K562 (cell line): ENCODE data around the gene CHMP3. TPM values are rescaled to one million over a fixed set of nuclear protein-coding genes. Genes with fewer than 3 reads are reported as not detected.

Experiments
- ATF4 ChIP-seq: fragments of 450-650 bp; formaldehyde crosslinking; IDR thresholded peaks from 2 replicates; pipeline ENCODE4 v1.4.0; 2022; ENCODE audit warnings: mild to moderate bottlenecking, moderate library complexity
- CREB3 ChIP-seq: fragments of 450-650 bp; conservative IDR thresholded peaks from 2 replicates; pipeline ENCODE4 v1.6.1; 2016; ENCODE audit warnings: missing genetic modification characterization, low read depth, mild to moderate bottlenecking, missing compliant biosample characterization, moderate library complexity
- ERF ChIP-seq: fragments of 450-650 bp; formaldehyde crosslinking; IDR thresholded peaks from 2 replicates; pipeline ENCODE4 v1.4.0; 2020; ENCODE audit warnings: mild to moderate bottlenecking, mixed read lengths
- JUN ChIP-seq, 2 experiments: sonication (generic) in 1 of 2; formaldehyde crosslinking in 1 of 2; IDR thresholded peaks; 2 replicates each; pipeline versions ENCODE4 v1.6.1 to v1.8.0; 2012 to 2022; ENCODE audit warnings: borderline replicate concordance in 2 of 2, mild to moderate bottlenecking in 2 of 2, improper control_type of control experiment in 1 of 2, low read depth in 1 of 2, low read length in 1 of 2, missing genetic modification reagents in 1 of 2
- L3MBTL2 ChIP-seq: fragments of 450-650 bp; IDR thresholded peaks from 2 replicates; pipeline ENCODE4 v1.6.1; 2016; ENCODE audit warnings: mild to moderate bottlenecking, moderate library complexity
- MEIS2 ChIP-seq: fragments of 450-650 bp; IDR thresholded peaks from 2 replicates; pipeline ENCODE4 v1.6.1; 2014; ENCODE audit warnings: mild to moderate bottlenecking; ENCODE audit not compliant: partially characterized antibody
- NFRKB ChIP-seq: fragments of 450-650 bp; IDR thresholded peaks from 2 replicates; pipeline ENCODE4 v1.6.1; 2016; ENCODE audit warnings: low read depth
- SMARCA4 ChIP-seq: fragments of 450-650 bp; IDR thresholded peaks from 2 replicates; pipeline ENCODE4 v1.6.1; 2016
- SMARCE1 ChIP-seq: fragments of 450-650 bp; IDR thresholded peaks from 2 replicates; pipeline ENCODE4 v1.7.1; 2016; ENCODE audit warnings: mild to moderate bottlenecking
- TCF7L2 ChIP-seq: fragments of 150-350 bp; IDR thresholded peaks from 2 replicates; pipeline ENCODE4 v1.6.1; 2016; ENCODE audit warnings: low read depth, mild to moderate bottlenecking, low read length, moderate library complexity
- ZC3H11A ChIP-seq: IDR thresholded peaks from 2 replicates; pipeline ENCODE4 v1.6.1; 2012; ENCODE audit warnings: low read depth, low read length, improper control_type of control experiment
- ZNF174 ChIP-seq: fragments of 250-450 bp; sonication (Bioruptor Pico); IDR thresholded peaks from 2 replicates; pipeline ENCODE4 v1.4.0; 2020; ENCODE audit warnings: mild to moderate bottlenecking
- ZNF239 ChIP-seq: fragments of 250-450 bp; sonication (Bioruptor Pico); IDR thresholded peaks from 2 replicates; pipeline ENCODE4 v1.4.0; 2020; ENCODE audit warnings: mild to moderate bottlenecking
- ZNF24 ChIP-seq: fragments of 450-650 bp; IDR thresholded peaks from 2 replicates; pipeline ENCODE4 v1.6.1; 2016
- ZNF707 ChIP-seq: fragments of 250-450 bp; sonication (Bioruptor Pico); conservative IDR thresholded peaks from 2 replicates; pipeline ENCODE4 v1.8.0; 2022; ENCODE audit warnings: inconsistent platforms, mild to moderate bottlenecking, moderate library complexity
- polyA plus RNA-seq, 8 experiments: library from polyadenylated mRNA; depleted of rRNA in 4 of 8; stranded (reverse) in 5 of 8; unstranded in 3 of 8; fragments of >200 nt; fragmentation: Nextera tagmentation in 2 of 8; fragmentation: Illumina TruSeq in 1 of 8; extraction: Ambion mirVana in 2 of 8; extraction: Trizol in 1 of 8; gene quantifications; 2 replicates each; pipeline versions ENCODE4 v1.2.1 to v1.2.3, GENCODE V29; 2011 to 2014; ENCODE audit warnings: inconsistent platforms in 1 of 8, missing spikeins in 1 of 8
- total RNA-seq, 7 experiments: library from RNA; depleted of rRNA in 6 of 7; stranded (reverse); fragments of >200 nt in 6 of 7; fragmentation: Illumina TruSeq in 2 of 7; extraction: Trizol in 2 of 7; gene quantifications; 2 replicates each; pipeline versions ENCODE4 v1.2.1 to v1.2.3, GENCODE V29; 2011 to 2021; ENCODE audit warnings: low replicate concordance in 1 of 7
- TF ChIP-seq, protein P1 (sequence below), 2 experiments: fragments of 200-800 bp in 1 of 2; sonication (Bioruptor generic) in 1 of 2; sonication (generic) in 1 of 2; formaldehyde crosslinking in 1 of 2; IDR thresholded peaks in 1 of 2; conservative IDR thresholded peaks in 1 of 2; 2 replicates each; pipeline versions ENCODE4 v1.5.0 to v1.6.1; 2016 to 2020; ENCODE audit warnings: missing compliant biosample characterization in 1 of 2, missing genetic modification characterization in 1 of 2, missing genetic modification reagents in 1 of 2
- TF ChIP-seq, protein P2 (sequence below): sonication (generic); formaldehyde crosslinking; IDR thresholded peaks from 2 replicates; pipeline ENCODE4 v1.8.1; 2023; ENCODE audit warnings: mild to moderate bottlenecking, missing genetic modification reagents, moderate library complexity
- TF ChIP-seq, protein P3 (sequence below): fragments of 200-800 bp; sonication (Bioruptor generic); IDR thresholded peaks from 2 replicates; pipeline ENCODE4 v1.6.1; 2016; ENCODE audit warnings: missing genetic modification characterization, missing compliant biosample characterization

The CHMP3 gene
- total and polyA plus RNA-seq, 9 of the 15 experiments (the other 6 are each of a cell fraction or from before 2014, with no cell fraction given) = 20.6 to 52.5 (median 31.7) TPM

GRCh38 chr2:86563650-86564061 lies 413 bp upstream of the CHMP3 start (continued):
- TF ChIP-seq JUN (IDR thresholded peaks at IDR 0.05; ENCODE audit: borderline replicate concordance, low read depth, low read length) = no peak
- no peak for TF ChIP-seq JUN (CRISPR knock-in tag; IDR thresholded peaks at IDR 0.05; ENCODE audit: borderline replicate concordance)
- no peak for TF ChIP-seq ZNF174 (CRISPR knock-in tag)
- 0 out of 2 replicates have a peak, but pooled peaks have one; percentile 59 for TF ChIP-seq ATF4 (CRISPR knock-in tag)
- TF ChIP-seq ZC3H11A = no peak
- TF ChIP-seq ZNF24 = 0 out of 2 replicates have a peak, but pooled peaks have one; percentile 24
- TF ChIP-seq NFRKB = peak; percentile 54
- TF ChIP-seq MEIS2 = no peak
- TF ChIP-seq, protein P1, sequence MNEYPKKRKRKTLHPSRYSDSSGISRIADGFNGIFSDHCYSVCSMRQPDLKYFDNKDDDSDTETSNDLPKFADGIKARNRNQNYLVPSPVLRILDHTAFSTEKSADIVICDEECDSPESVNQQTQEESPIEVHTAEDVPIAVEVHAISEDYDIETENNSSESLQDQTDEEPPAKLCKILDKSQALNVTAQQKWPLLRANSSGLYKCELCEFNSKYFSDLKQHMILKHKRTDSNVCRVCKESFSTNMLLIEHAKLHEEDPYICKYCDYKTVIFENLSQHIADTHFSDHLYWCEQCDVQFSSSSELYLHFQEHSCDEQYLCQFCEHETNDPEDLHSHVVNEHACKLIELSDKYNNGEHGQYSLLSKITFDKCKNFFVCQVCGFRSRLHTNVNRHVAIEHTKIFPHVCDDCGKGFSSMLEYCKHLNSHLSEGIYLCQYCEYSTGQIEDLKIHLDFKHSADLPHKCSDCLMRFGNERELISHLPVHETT (CRISPR knock-in tag; conservative IDR thresholded peaks at IDR 0.05 in 1 of 2, IDR thresholded peaks at IDR 0.05 in 1 of 2) = peak in 1 of 2 experiments; percentile 74; a peak in 1 of 4 replicates
- TF ChIP-seq ZNF707 = no peak
- no peak for TF ChIP-seq ERF (CRISPR knock-in tag)
- TF ChIP-seq CREB3 (tag) = 0 out of 2 replicates have a peak, but pooled peaks have one; percentile 13
- TF ChIP-seq, protein P2, sequence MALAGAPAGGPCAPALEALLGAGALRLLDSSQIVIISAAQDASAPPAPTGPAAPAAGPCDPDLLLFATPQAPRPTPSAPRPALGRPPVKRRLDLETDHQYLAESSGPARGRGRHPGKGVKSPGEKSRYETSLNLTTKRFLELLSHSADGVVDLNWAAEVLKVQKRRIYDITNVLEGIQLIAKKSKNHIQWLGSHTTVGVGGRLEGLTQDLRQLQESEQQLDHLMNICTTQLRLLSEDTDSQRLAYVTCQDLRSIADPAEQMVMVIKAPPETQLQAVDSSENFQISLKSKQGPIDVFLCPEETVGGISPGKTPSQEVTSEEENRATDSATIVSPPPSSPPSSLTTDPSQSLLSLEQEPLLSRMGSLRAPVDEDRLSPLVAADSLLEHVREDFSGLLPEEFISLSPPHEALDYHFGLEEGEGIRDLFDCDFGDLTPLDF (CRISPR knock-in tag) = 0 out of 2 replicates have a peak, but pooled peaks have one; percentile 5
- 0 out of 2 replicates have a peak, but pooled peaks have one; percentile 13 for TF ChIP-seq SMARCA4
- no peak for TF ChIP-seq ZNF239 (CRISPR knock-in tag)
- TF ChIP-seq SMARCE1 = no peak
- TF ChIP-seq L3MBTL2 = peak; percentile 82
- TF ChIP-seq, protein P3, sequence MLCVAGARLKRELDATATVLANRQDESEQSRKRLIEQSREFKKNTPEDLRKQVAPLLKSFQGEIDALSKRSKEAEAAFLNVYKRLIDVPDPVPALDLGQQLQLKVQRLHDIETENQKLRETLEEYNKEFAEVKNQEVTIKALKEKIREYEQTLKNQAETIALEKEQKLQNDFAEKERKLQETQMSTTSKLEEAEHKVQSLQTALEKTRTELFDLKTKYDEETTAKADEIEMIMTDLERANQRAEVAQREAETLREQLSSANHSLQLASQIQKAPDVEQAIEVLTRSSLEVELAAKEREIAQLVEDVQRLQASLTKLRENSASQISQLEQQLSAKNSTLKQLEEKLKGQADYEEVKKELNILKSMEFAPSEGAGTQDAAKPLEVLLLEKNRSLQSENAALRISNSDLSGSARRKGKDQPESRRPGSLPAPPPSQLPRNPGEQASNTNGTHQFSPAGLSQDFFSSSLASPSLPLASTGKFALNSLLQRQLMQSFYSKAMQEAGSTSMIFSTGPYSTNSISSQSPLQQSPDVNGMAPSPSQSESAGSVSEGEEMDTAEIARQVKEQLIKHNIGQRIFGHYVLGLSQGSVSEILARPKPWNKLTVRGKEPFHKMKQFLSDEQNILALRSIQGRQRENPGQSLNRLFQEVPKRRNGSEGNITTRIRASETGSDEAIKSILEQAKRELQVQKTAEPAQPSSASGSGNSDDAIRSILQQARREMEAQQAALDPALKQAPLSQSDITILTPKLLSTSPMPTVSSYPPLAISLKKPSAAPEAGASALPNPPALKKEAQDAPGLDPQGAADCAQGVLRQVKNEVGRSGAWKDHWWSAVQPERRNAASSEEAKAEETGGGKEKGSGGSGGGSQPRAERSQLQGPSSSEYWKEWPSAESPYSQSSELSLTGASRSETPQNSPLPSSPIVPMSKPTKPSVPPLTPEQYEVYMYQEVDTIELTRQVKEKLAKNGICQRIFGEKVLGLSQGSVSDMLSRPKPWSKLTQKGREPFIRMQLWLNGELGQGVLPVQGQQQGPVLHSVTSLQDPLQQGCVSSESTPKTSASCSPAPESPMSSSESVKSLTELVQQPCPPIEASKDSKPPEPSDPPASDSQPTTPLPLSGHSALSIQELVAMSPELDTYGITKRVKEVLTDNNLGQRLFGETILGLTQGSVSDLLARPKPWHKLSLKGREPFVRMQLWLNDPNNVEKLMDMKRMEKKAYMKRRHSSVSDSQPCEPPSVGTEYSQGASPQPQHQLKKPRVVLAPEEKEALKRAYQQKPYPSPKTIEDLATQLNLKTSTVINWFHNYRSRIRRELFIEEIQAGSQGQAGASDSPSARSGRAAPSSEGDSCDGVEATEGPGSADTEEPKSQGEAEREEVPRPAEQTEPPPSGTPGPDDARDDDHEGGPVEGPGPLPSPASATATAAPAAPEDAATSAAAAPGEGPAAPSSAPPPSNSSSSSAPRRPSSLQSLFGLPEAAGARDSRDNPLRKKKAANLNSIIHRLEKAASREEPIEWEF = no peak
- no peak for TF ChIP-seq TCF7L2
